Measurements from ENCODE around the gene FAM219A.
A peak's percentile ranks its signal among the peaks of the same experiment; 100 is the strongest.
"Not testable (repeated sequence)": the region's sequence is repeated elsewhere in the genome, so short reads cannot be mapped to it uniquely, and the experiment has no call there.

The FAM219A gene

GRCh38 chr9:34482746-34483145, 24.4 kb upstream of the FAM219A start:
- DNase-seq = not testable (repeated sequence)

- not testable (repeated sequence) for DNase-seq
These were observed 23.2 kb upstream of the FAM219A start for GRCh38 chr9:34481620-34482019.

GRCh38 chr9:34479431-34479866, 21.1 kb upstream of the FAM219A start:
- DNase-seq = no peak

GRCh38 chr9:34477541-34477940, 19.2 kb upstream of the FAM219A start:
- no peak for DNase-seq

- no peak for DNase-seq
These were observed 16.7 kb upstream of the FAM219A start for GRCh38 chr9:34475097-34475496.

- no peak for DNase-seq
These were observed 7.1 kb upstream of the FAM219A start for GRCh38 chr9:34465468-34465867.

GRCh38 chr9:34464571-34464970, 6.2 kb upstream of the FAM219A start:
- DNase-seq = no peak

GRCh38 chr9:34463901-34464232, 5.5 kb upstream of the FAM219A start:
- no peak for DNase-seq

- peak in 1 of 2 experiments; percentile 27 for DNase-seq
These were observed 4.9 kb upstream of the FAM219A start for GRCh38 chr9:34463098-34463900.

GRCh38 chr9:34459941-34460340, 1.6 kb upstream of the FAM219A start:
- DNase-seq = no peak

- DNase-seq = no peak
These were observed 986 bp upstream of the FAM219A start for GRCh38 chr9:34459356-34459755.

- DNase-seq = no peak
These were observed 580 bp upstream of the FAM219A start for GRCh38 chr9:34458959-34459340.

- DNase-seq = no peak
These were observed 931 bp downstream of the FAM219A start for GRCh38 chr9:34457266-34458012.

GRCh38 chr9:34456746-34457145, 1.6 kb downstream of the FAM219A start:
- DNase-seq = no peak

GRCh38 chr9:34456151-34456550, 2.2 kb downstream of the FAM219A start:
- no peak for DNase-seq

- no peak for DNase-seq
These were observed 3.8 kb downstream of the FAM219A start for GRCh38 chr9:34454571-34455065.

GRCh38 chr9:34452568-34452967, 5.8 kb downstream of the FAM219A start:
- DNase-seq = no peak

- no peak for DNase-seq
These were observed 6.8 kb downstream of the FAM219A start for GRCh38 chr9:34451545-34451944.

- DNase-seq = no peak
These were observed 7.2 kb downstream of the FAM219A start for GRCh38 chr9:34451135-34451534.

- no peak for DNase-seq
These were observed 7.7 kb downstream of the FAM219A start for GRCh38 chr9:34450644-34451043.

- no peak for DNase-seq
These were observed 11.4 kb downstream of the FAM219A start for GRCh38 chr9:34446951-34447350.

- DNase-seq = no peak
These were observed 11.9 kb downstream of the FAM219A start for GRCh38 chr9:34446468-34446891.

GRCh38 chr9:34443976-34444375, 14.4 kb downstream of the FAM219A start:
- DNase-seq = no peak

- DNase-seq = no peak
These were observed 14.8 kb downstream of the FAM219A start for GRCh38 chr9:34443533-34443932.
